ENCODE results near the gene BSPH1. TPM values are rescaled to one million over a fixed set of nuclear protein-coding genes. Genes with fewer than 3 reads are reported as not detected.

BSPH1 gene
- total and polyA plus RNA-seq, 9 donors, result not detected

GRCh38 chr19:48010932-48011758, 19.2 kb upstream of the BSPH1 start:
- Histone ChIP-seq H3K27me3 (no peaks in the 10 kb centered on the region), H3K4me1 (ENCODE audit: insufficient read depth) (no peaks in the 10 kb centered on the region), H3K9me3 (no peaks in the 10 kb centered on the region), H3K4me3 (no peak overlapping the region), H3K27ac (no peak overlapping the region), H3K36me3 (no peaks in the 10 kb centered on the region)
- 91% methylated on average over 11 of the region's 11 CpGs for WGBS, 3 donors
- intact Hi-C loops (cut with DNase I), result no loop called here
- TF ChIP-seq EP300 (IDR thresholded peaks at IDR 0.05), result no peak
- no peak for TF ChIP-seq POLR2A (IDR thresholded peaks at IDR 0.05)
- no peak for TF ChIP-seq CTCF (IDR thresholded peaks at IDR 0.05)
- DNase-seq, result no peak

- WGBS, 3 donors, result 70 to 85% (median 74%) methylated on average over 6 of the region's 6 CpGs
- Histone ChIP-seq H3K36me3 (no peaks in the 10 kb centered on the region), H3K27me3 (no peaks in the 10 kb centered on the region), H3K4me3 (no peak overlapping the region), H3K9me3 (no peaks in the 10 kb centered on the region), H3K4me1 (ENCODE audit: insufficient read depth) (no peaks in the 10 kb centered on the region), H3K27ac (no peak overlapping the region)
- intact Hi-C loops (cut with DNase I), result no loop called here
- no peak for TF ChIP-seq EP300 (IDR thresholded peaks at IDR 0.05)
- DNase-seq, result no peak
These were observed 14.8 kb upstream of the BSPH1 start for GRCh38 chr19:48006762-48007161.

GRCh38 chr19:48004236-48004635, 12.3 kb upstream of the BSPH1 start:
- 56 to 70% (median 62%) methylated on average over 6 of the region's 6 CpGs for WGBS, 3 donors
- no peak overlapping the region for H3K27ac ChIP-seq
- no peaks in the 10 kb centered on the region for H3K27me3 ChIP-seq
- TF ChIP-seq POLR2A (IDR thresholded peaks at IDR 0.05) (no peak), CTCF (IDR thresholded peaks at IDR 0.05) (no peak), EP300 (IDR thresholded peaks at IDR 0.05) (no peak)
- H3K36me3 ChIP-seq, result no peaks in the 10 kb centered on the region
- intact Hi-C loops (cut with DNase I), result no loop called here
- no peak overlapping the region for H3K4me3 ChIP-seq
- no peaks in the 10 kb centered on the region for H3K4me1 ChIP-seq (ENCODE audit: insufficient read depth)
- no peak for DNase-seq
- no peaks in the 10 kb centered on the region for H3K9me3 ChIP-seq

- 76 to 84% (median 82%) methylated on average over 6 of the region's 6 CpGs for whole genome bisulfite sequencing, 3 donors
- Histone ChIP-seq H3K27me3 (no peaks in the 10 kb centered on the region), H3K36me3 (no peaks in the 10 kb centered on the region), H3K9me3 (no peaks in the 10 kb centered on the region), H3K4me3 (no peak overlapping the region), H3K4me1 (ENCODE audit: insufficient read depth) (no peaks in the 10 kb centered on the region), H3K27ac (no peak overlapping the region)
- no peak for DNase-seq
- intact Hi-C loops (cut with DNase I), result no loop called here
- TF ChIP-seq CTCF (IDR thresholded peaks at IDR 0.05), result no peak
- TF ChIP-seq POLR2A (IDR thresholded peaks at IDR 0.05), result no peak
- TF ChIP-seq EP300 (IDR thresholded peaks at IDR 0.05), result no peak
These were observed 8.9 kb upstream of the BSPH1 start for GRCh38 chr19:48000846-48001245.

- H3K27me3 ChIP-seq, result no peaks in the 10 kb centered on the region
- H3K36me3 ChIP-seq, result no peaks in the 10 kb centered on the region
- H3K4me3 ChIP-seq, result no peak overlapping the region
- no peak for DNase-seq
- no peaks in the 10 kb centered on the region for H3K4me1 ChIP-seq (ENCODE audit: insufficient read depth)
- H3K9me3 ChIP-seq, result no peaks in the 10 kb centered on the region
- intact Hi-C loops (cut with DNase I), result no loop called here
- TF ChIP-seq CTCF (IDR thresholded peaks at IDR 0.05) (no peak), EP300 (IDR thresholded peaks at IDR 0.05) (no peak), POLR2A (IDR thresholded peaks at IDR 0.05) (no peak)
- H3K27ac ChIP-seq, result no peak overlapping the region
- WGBS, 3 donors, result 79 to 89% (median 88%) methylated on average over 6 of the region's 6 CpGs
These were observed 6.8 kb upstream of the BSPH1 start for GRCh38 chr19:47998800-47999199.
